Neural progenitor cell (in vitro differentiated cells): Measurements from ENCODE around the gene PUS7L.

Source experiments
- EZH2phosphoT487 ChIP-seq: fragments of 200-600 bp; sonication (generic); IDR thresholded peaks from 2 replicates; pipeline ENCODE4 v1.6.1; 2017; ENCODE audit warnings: antibody characterized with exemption
- TF ChIP-seq, protein P1 (sequence below): fragments of 200-600 bp; sonication (generic); IDR thresholded peaks from 2 replicates; pipeline ENCODE4 v1.5.1; 2017; ENCODE audit warnings: antibody characterized with exemption, mild to moderate bottlenecking

DNA sequence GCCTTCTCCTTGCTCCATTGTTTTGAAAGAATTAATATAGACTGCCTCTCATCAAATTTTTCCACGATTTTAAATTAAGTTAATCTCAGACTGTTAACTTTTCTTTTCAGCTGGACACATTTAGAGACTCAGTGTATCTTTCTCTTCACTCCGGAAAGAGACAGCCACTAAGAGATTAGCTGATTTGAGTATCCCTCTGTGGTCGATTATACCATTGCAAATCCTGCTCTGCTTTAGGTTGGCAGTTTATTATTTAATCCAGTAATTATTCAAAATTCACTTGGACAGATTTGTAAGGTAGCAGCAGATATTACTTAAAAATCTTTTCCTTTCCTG is 48.1 kb upstream of the PUS7L start:
- TF ChIP-seq, protein P1, sequence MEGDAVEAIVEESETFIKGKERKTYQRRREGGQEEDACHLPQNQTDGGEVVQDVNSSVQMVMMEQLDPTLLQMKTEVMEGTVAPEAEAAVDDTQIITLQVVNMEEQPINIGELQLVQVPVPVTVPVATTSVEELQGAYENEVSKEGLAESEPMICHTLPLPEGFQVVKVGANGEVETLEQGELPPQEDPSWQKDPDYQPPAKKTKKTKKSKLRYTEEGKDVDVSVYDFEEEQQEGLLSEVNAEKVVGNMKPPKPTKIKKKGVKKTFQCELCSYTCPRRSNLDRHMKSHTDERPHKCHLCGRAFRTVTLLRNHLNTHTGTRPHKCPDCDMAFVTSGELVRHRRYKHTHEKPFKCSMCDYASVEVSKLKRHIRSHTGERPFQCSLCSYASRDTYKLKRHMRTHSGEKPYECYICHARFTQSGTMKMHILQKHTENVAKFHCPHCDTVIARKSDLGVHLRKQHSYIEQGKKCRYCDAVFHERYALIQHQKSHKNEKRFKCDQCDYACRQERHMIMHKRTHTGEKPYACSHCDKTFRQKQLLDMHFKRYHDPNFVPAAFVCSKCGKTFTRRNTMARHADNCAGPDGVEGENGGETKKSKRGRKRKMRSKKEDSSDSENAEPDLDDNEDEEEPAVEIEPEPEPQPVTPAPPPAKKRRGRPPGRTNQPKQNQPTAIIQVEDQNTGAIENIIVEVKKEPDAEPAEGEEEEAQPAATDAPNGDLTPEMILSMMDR = no peak
- no peak for TF ChIP-seq EZH2phosphoT487
